BLaER1 (cell line): Measurements from ENCODE around the gene HERPUD1.
A peak's percentile ranks its signal among the peaks of the same experiment; 100 is the strongest.
"Not testable (repeated sequence)": the region's sequence is repeated elsewhere in the genome, so short reads cannot be mapped to it uniquely, and the experiment has no call there.

Experiments
- H3K27ac ChIP-seq: shearing (Covaris generic); formaldehyde crosslinking; 2 replicates; pipeline ENCODE4 v1.8.1; 2022
- H3K27me3 ChIP-seq: shearing (Covaris generic); formaldehyde crosslinking; 2 replicates; pipeline ENCODE4 v1.8.1; 2022
- H3K36me3 ChIP-seq: shearing (Covaris generic); formaldehyde crosslinking; 2 replicates; pipeline ENCODE4 v1.8.1; 2022
- H3K4me1 ChIP-seq: shearing (Covaris generic); formaldehyde crosslinking; 2 replicates; pipeline ENCODE4 v1.8.1; 2022
- H3K4me2 ChIP-seq: shearing (Covaris generic); formaldehyde crosslinking; 2 replicates; pipeline ENCODE4 v1.8.1; 2022
- H3K4me3 ChIP-seq: shearing (Covaris generic); formaldehyde crosslinking; 2 replicates; pipeline ENCODE4 v1.8.1; 2022
- H3K9ac ChIP-seq: shearing (Covaris generic); formaldehyde crosslinking; 2 replicates; pipeline ENCODE4 v1.8.1; 2022
- H3K9me3 ChIP-seq: shearing (Covaris generic); formaldehyde crosslinking; 2 replicates; pipeline ENCODE4 v1.8.1; 2022
- H4K20me1 ChIP-seq: shearing (Covaris generic); formaldehyde crosslinking; 2 replicates; pipeline ENCODE4 v1.8.1; 2022
- Cebpa-rat ChIP-seq: shearing (Covaris generic); IDR thresholded peaks from 2 replicates; pipeline ENCODE4 v1.8.1; 2022

The HERPUD1 gene

DNA sequence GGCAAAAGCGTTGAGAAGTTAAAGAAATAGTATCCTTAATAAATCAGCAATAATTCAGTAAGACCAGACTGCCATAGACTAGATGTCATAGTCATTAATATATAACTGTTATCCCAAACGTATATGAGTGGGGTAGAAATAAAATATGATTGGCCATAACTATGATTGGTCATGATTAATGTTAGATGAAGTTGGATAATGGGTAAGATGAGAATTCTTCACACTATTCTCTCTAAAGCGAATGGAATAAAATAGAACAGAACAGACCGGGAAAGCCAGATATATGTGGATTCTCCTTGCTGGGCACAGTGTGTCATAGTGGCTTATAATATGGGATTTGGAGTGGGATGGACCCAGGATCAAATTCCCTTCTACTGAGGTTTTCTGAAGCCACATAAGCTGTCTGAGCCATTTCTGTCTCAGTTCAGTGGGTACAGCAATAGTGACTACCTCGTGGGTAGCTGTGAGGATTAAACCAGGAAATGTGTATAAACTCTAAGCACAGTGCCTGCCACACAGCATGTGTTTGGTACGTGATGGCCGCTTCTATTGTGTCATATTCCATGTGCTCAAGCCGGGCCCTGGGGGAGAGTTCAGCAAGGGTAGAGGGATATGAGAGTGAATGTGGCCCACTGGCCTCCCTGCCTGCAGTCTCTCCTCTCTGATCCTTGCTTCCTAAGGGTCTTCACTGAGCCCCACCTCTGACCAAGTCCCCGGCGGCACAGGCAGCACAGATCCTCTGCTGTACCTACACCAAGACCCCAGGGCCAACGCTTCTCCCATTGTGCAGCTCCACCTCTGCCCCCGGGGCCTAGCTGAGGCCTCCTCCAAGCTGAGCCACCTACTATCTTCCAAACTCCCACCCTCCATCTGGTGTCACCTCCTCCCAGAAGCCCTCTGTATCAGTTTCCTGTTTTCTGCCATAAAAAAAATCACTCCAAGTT is 33.5 kb downstream of the HERPUD1 start:
- no peak for TF ChIP-seq Cebpa-rat
- Histone ChIP-seq H3K4me1 (peaks cover 39% of the 10 kb centered on the region), H3K9me3 (no peaks in the 10 kb centered on the region), H3K36me3 (no peaks in the 10 kb centered on the region), H3K4me2 (peak overlapping the region; percentile 69), H3K9ac (peak overlapping the region; percentile 57), H3K27me3 (no peaks in the 10 kb centered on the region), H3K4me3 (no peak overlapping the region), H4K20me1 (no peaks in the 10 kb centered on the region), H3K27ac (peak overlapping the region; percentile 85)

DNA sequence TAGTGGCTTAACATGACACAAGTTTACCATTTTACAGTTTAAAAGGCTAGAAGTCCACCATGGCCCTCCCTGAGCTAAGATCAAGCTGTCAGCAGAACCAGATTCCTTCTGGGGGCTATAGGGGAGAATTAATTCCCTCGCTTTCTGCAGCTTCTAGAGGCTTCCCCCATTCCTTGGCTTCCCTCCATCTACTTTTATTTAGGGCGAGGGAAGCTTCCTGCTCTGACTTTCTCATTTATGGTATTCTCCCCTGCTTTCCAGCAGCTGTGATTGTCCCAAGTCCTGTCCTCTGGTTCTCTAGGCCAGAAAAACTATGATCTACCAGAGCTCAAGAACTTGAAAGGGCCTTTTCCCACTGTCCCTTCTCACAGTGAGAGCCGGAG is 34.1 kb downstream of the HERPUD1 start:
- Histone ChIP-seq H3K36me3 (no peaks in the 10 kb centered on the region), H3K27me3 (no peaks in the 10 kb centered on the region), H3K4me2 (peak overlapping the region; percentile 69), H3K4me3 (no peak overlapping the region), H3K27ac (peak overlapping the region; percentile 85), H3K4me1 (peaks cover 46% of the 10 kb centered on the region), H3K9ac (peak overlapping the region; percentile 57), H4K20me1 (no peaks in the 10 kb centered on the region), H3K9me3 (no peaks in the 10 kb centered on the region)
- no peak for TF ChIP-seq Cebpa-rat

DNA sequence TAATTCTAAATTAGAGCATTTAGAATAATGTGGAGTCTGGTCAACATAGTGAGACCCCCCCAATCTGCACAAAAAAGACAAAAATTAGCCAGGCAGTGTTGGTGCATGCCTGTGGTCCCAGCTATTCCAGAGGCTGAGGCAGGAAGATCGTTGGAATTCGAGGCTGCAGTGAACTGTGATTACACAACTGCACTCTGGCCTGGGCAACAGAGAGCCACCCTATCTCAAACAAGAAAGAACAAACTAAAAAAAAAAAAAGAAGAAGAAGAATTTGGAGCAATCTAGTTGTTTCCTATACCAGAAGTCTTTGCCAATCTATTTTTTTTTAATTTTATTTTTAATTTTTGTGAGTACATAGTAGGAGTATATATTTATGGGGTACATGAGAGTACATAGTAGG is 35.8 kb downstream of the HERPUD1 start:
- peaks cover 52% of the 10 kb centered on the region for H3K4me1 ChIP-seq
- H4K20me1 ChIP-seq, result no peaks in the 10 kb centered on the region
- no peak overlapping the region for H3K4me3 ChIP-seq
- H3K4me2 ChIP-seq, result no peak overlapping the region
- H3K9me3 ChIP-seq, result no peaks in the 10 kb centered on the region
- no peak overlapping the region for H3K9ac ChIP-seq
- H3K27ac ChIP-seq, result no peak overlapping the region
- H3K36me3 ChIP-seq, result no peaks in the 10 kb centered on the region
- H3K27me3 ChIP-seq, result no peaks in the 10 kb centered on the region
- TF ChIP-seq Cebpa-rat, result no peak

DNA sequence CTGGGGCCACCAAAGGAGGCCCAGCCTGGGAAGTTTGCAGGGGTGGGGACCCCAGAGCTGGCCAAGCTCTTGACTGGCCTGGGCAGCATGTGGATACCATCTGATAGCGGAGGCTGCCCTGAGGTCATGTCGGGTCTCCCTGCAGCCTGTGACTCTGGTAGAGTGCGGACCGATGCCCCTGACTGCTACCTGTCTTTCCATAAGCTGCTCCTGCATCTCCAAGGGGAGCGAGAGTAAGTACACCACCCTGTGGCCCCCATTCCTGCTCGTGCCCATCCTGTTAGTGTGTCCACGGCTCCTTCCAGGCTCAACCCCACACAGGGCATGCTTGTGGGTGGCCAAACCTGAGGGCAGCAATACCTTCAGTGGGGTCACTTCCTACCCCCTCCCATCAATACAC is 37.8 kb downstream of the HERPUD1 start:
- Histone ChIP-seq H3K27ac (peak overlapping the region; percentile 35; the same call in 1 of the 2 replicates), H4K20me1 (no peaks in the 10 kb centered on the region), H3K4me3 (no peak overlapping the region), H3K27me3 (no peaks in the 10 kb centered on the region), H3K9ac (no peak overlapping the region), H3K4me1 (peaks cover 64% of the 10 kb centered on the region), H3K4me2 (no peak overlapping the region), H3K36me3 (no peaks in the 10 kb centered on the region), H3K9me3 (no peaks in the 10 kb centered on the region)
- no peak for TF ChIP-seq Cebpa-rat

DNA sequence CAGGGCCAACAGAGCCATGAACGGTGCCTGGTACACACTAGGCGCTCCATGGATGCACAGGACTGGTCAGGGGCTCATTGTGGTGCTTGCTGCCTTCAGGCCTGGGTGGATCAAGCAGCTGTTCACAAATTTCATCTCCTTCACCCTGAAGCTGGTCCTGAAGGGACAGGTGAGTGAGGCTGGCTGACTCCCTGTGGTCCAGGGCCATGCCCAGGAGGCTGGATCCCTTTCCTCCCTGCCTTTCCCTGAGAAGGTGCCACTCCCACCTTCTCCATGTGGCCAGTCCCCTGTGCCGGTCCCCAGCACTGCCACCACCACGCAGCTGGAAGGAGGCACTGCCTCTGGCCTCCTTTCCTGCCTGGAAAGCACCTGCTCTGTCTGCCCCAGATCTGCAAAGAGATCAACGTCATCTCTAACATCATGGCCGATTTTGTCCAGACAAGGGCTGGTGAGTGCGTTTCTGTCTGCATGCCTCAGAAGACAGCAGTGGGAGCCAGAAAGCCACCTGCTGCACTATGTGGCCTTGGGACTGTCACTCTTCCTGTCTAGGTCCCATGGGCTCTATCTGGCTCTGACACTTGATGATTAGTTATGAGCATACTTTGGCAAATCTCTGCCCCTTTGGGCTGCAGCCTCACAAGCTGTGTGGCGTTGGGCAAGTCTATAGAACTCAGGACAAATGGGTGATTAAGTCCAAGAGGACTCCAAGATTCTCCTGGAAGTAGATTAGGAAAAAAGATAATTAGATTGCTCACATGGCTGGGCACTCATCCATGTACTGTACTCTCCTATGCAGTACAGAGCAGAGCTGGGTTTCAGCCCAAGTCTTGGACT is 39.2 kb downstream of the HERPUD1 start:
- peak overlapping the region; percentile 75 for H3K4me2 ChIP-seq
- no peaks in the 10 kb centered on the region for H3K27me3 ChIP-seq
- no peaks in the 10 kb centered on the region for H3K9me3 ChIP-seq
- peak overlapping the region; percentile 34; the same call in 1 of the 2 replicates for H3K9ac ChIP-seq
- H3K4me1 ChIP-seq, result peaks cover 59% of the 10 kb centered on the region
- H3K36me3 ChIP-seq, result no peaks in the 10 kb centered on the region
- no peak overlapping the region for H3K4me3 ChIP-seq
- peak overlapping the region; percentile 77 for H3K27ac ChIP-seq
- H4K20me1 ChIP-seq, result no peaks in the 10 kb centered on the region
- TF ChIP-seq Cebpa-rat, result no peak

DNA sequence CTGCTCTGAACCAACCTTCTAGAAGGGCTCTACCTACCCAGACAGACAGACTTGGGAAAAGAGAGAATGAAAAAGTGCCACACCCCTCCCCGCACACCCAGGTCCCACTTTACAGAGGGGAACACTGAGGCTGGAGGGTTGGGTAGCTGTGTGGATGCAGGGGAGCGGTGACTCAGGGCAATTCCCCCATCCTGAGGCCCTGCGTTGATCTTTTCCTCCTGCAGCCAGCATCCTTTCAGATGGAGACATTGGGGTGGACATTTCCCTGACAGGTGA is 39.8 kb downstream of the HERPUD1 start:
- no peaks in the 10 kb centered on the region for H4K20me1 ChIP-seq
- H3K4me2 ChIP-seq, result peak overlapping the region; percentile 75
- TF ChIP-seq Cebpa-rat, result no peak
- H3K9me3 ChIP-seq, result no peaks in the 10 kb centered on the region
- peaks cover 57% of the 10 kb centered on the region for H3K4me1 ChIP-seq
- peak overlapping the region; percentile 77 for H3K27ac ChIP-seq
- no peaks in the 10 kb centered on the region for H3K27me3 ChIP-seq
- no peaks in the 10 kb centered on the region for H3K36me3 ChIP-seq
- no peak overlapping the region for H3K4me3 ChIP-seq
- no peak overlapping the region; the same call in 1 of the 2 replicates for H3K9ac ChIP-seq

DNA sequence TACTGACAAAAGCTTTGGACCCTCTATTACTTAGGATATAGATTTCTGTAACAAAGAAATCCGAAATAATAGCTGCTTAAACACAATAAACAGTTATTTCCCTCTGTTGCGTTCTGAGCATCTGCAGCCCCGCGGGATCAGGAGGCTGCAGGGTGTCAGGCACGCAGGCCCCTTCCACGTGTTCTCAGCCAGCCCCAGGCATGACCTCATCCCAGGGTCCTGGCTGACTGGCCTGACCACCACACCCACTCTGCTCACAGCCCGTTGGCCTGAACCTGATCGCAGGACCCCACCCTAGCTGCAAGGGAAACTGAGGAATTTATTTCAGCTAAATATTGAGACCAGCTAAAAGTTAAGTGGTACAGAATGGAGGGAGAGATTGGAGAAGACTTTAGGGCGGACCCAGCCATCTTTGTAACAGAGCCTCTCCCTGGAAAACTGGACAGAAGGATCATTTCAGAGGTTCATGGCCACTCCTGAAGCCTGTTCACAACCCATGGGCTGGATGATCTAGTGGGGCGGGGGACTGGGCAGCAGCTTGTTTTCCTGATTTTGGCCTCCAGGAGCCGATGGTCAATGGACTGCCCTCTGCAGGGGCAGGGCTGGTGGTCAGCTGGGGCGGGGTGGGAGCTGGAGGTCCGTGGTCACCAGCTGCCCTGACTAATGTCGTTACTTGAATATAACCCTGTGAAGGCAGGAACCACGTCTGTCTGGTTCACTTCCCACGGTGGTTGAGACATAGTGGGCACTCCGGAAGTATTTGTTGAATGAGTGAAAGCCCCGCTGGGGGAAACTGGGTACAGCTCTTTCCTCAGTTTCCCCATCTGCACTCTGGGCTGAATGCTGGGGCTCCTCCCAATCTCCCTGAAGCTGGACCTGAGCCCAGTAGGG is 40.7 kb downstream of the HERPUD1 start:
- H3K27ac ChIP-seq, result peak overlapping the region; percentile 77
- no peaks in the 10 kb centered on the region for H4K20me1 ChIP-seq
- H3K4me1 ChIP-seq, result peaks cover 61% of the 10 kb centered on the region
- no peaks in the 10 kb centered on the region for H3K36me3 ChIP-seq
- no peak overlapping the region for H3K4me3 ChIP-seq
- TF ChIP-seq Cebpa-rat, result no peak
- H3K27me3 ChIP-seq, result no peaks in the 10 kb centered on the region
- H3K9me3 ChIP-seq, result no peaks in the 10 kb centered on the region
- peak overlapping the region; percentile 75 for H3K4me2 ChIP-seq
- H3K9ac ChIP-seq, result peak overlapping the region; percentile 5; the same call in 1 of the 2 replicates

DNA sequence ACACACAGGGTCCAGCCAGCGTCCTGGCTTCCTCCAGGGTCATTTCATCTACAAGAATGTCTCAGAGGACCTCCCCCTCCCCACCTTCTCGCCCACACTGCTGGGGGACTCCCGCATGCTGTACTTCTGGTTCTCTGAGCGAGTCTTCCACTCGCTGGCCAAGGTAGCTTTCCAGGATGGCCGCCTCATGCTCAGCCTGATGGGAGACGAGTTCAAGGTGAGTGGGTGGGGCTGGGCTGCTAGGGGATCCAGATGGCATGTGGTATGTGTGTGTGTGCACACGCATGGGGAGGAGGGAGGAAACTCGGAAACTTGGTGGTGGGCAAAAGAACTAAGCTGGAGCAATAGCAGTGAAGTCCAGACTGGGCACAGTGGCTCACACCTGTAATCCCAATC is 41.4 kb downstream of the HERPUD1 start:
- Histone ChIP-seq H3K36me3 (no peaks in the 10 kb centered on the region), H3K4me3 (no peak overlapping the region), H3K9ac (no peak overlapping the region), H3K4me2 (peak overlapping the region; percentile 75), H3K27ac (peak overlapping the region; percentile 77; the same call in 1 of the 2 replicates), H3K27me3 (no peaks in the 10 kb centered on the region), H3K4me1 (peaks cover 68% of the 10 kb centered on the region), H3K9me3 (no peaks in the 10 kb centered on the region), H4K20me1 (no peaks in the 10 kb centered on the region)
- TF ChIP-seq Cebpa-rat, result no peak

DNA sequence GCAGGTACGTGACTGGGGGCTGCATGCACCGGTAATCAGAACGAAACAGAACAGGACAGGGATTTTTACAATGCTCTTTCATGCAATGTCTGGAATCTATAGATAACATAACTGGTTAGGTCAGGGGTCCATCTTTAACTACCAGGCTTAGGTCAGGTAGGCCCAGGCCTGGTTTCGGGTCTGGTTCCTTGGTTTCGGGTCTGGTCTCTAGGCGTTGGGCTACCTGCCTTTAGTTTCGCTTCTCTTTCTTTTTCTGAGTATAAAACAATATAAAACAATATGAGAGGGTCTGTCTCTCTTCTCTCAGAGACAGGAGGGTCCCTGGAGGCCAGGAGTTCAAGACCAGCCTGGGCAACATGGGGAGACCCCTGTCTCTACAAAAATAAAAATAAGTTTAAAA is 42.0 kb downstream of the HERPUD1 start:
- H3K4me3 ChIP-seq, H3K9me3 ChIP-seq, H3K9ac ChIP-seq, H3K36me3 ChIP-seq, H3K27me3 ChIP-seq, H3K27ac ChIP-seq, H4K20me1 ChIP-seq: not testable (repeated sequence)
- peaks cover 74% of the 10 kb centered on the region for H3K4me1 ChIP-seq
- peak overlapping the region; percentile 75; the same call in 1 of the 2 replicates for H3K4me2 ChIP-seq
